WTC11 (cell line): ENCODE measurements around the gene CHID1. TPM values are rescaled to one million over a fixed set of nuclear protein-coding genes. Genes with fewer than 3 reads are reported as not detected.
A peak's percentile ranks its signal among the peaks of the same experiment; 100 is the strongest.

Source experiments
- ATAC-seq: fragments of 200-7000 bp; cut with Tn5 transposase; 2 replicates; pipeline ENCODE4 v1.10.0; 2021; ENCODE audit warnings: mild to moderate bottlenecking, moderate library complexity
- CTCF ChIA-PET: fragments of 300-600 bp; sonication (Branson Sonifier 250); formaldehyde crosslinking; loops from one replicate; lab custom pipeline; 2021; ENCODE audit warnings: antibody characterized with exemption; lab: Charles Lee
- POLR2A ChIA-PET: fragments of 350-600 bp; sonication (Branson Sonifier 250); formaldehyde crosslinking; loops from one replicate; lab custom pipeline; 2021; ENCODE audit warnings: antibody characterized with exemption; lab: Charles Lee
- DNase-seq: peaks from one replicate; pipeline ENCODE4 v3.0.0; 2021; ENCODE audit warnings: low spot score
- H3K27ac Mint-ChIP-seq: 2 replicates; pipeline ENCODE4 v1.8.0; 2021; ENCODE audit warnings: mixed read lengths
- H3K27me3 Mint-ChIP-seq: 2 replicates; pipeline ENCODE4 v1.8.0; 2021; ENCODE audit warnings: low read depth, mild to moderate bottlenecking, moderate library complexity, mixed read lengths
- H3K36me3 Mint-ChIP-seq: 2 replicates; pipeline ENCODE4 v1.8.0; 2021; ENCODE audit warnings: mixed read lengths
- H3K4me1 Mint-ChIP-seq: 2 replicates; pipeline ENCODE4 v1.8.0; 2022; ENCODE audit warnings: mixed read lengths
- H3K4me3 Mint-ChIP-seq: 2 replicates; pipeline ENCODE4 v1.8.0; 2021; ENCODE audit warnings: mild to moderate bottlenecking, moderate library complexity, mixed read lengths
- H3K9me3 Mint-ChIP-seq: 2 replicates; pipeline ENCODE4 v1.8.0; 2021; ENCODE audit warnings: mixed read lengths
- ARID4B ChIP-seq: sonication (generic); formaldehyde crosslinking; IDR thresholded peaks from 2 replicates; pipeline ENCODE4 v1.8.0; 2023; ENCODE audit warnings: missing genetic modification reagents, mild to moderate bottlenecking, borderline replicate concordance
- ATF1 ChIP-seq: sonication (generic); formaldehyde crosslinking; IDR thresholded peaks from 2 replicates; pipeline ENCODE4 v1.8.1; 2023; ENCODE audit warnings: mild to moderate bottlenecking, moderate library complexity, missing genetic modification reagents
- CBFB ChIP-seq: sonication (generic); formaldehyde crosslinking; IDR thresholded peaks from 2 replicates; pipeline ENCODE4 v1.8.1; 2022; ENCODE audit warnings: mild to moderate bottlenecking, low read depth, missing genetic modification reagents
- E2F4 ChIP-seq: sonication (generic); formaldehyde crosslinking; IDR thresholded peaks from 2 replicates; pipeline ENCODE4 v1.8.1; 2022; ENCODE audit warnings: low read depth, mild to moderate bottlenecking, moderate library complexity, missing genetic modification reagents, borderline replicate concordance
- FOXJ3 ChIP-seq: sonication (generic); formaldehyde crosslinking; IDR thresholded peaks from 2 replicates; pipeline ENCODE4 v1.9.0; 2021; ENCODE audit warnings: missing genetic modification reagents, mild to moderate bottlenecking, borderline replicate concordance
- GTF2I ChIP-seq: fragments of 250-450 bp; sonication (Bioruptor Pico); conservative IDR thresholded peaks from 2 replicates; pipeline ENCODE4 v1.4.0; 2021; ENCODE audit warnings: mild to moderate bottlenecking
- NR1H2 ChIP-seq: sonication (generic); formaldehyde crosslinking; IDR thresholded peaks from 2 replicates; pipeline ENCODE4 v1.9.0; 2021; ENCODE audit warnings: mild to moderate bottlenecking, moderate library complexity, missing genetic modification reagents
- PRDM15 ChIP-seq: sonication (generic); formaldehyde crosslinking; IDR thresholded peaks from 2 replicates; pipeline ENCODE4 v1.8.0; 2022; ENCODE audit warnings: missing genetic modification reagents
- RORB ChIP-seq: fragments of 250-450 bp; sonication (Bioruptor Pico); IDR thresholded peaks from 2 replicates; pipeline ENCODE4 v1.9.0; 2021; ENCODE audit warnings: mild to moderate bottlenecking
- SMAD4 ChIP-seq: sonication (generic); formaldehyde crosslinking; IDR thresholded peaks from 2 replicates; pipeline ENCODE4 v1.8.0; 2022; ENCODE audit warnings: mild to moderate bottlenecking, missing genetic modification reagents
- SOX15 ChIP-seq: fragments of 250-450 bp; sonication (Bioruptor Pico); IDR thresholded peaks from 2 replicates; pipeline ENCODE4 v1.9.0; 2021; ENCODE audit warnings: mild to moderate bottlenecking
- TP53 ChIP-seq: sonication (generic); formaldehyde crosslinking; IDR thresholded peaks from 2 replicates; pipeline ENCODE4 v1.8.1; 2023; ENCODE audit warnings: mild to moderate bottlenecking, missing genetic modification reagents
- ZNF396 ChIP-seq: fragments of 250-450 bp; sonication (Bioruptor Pico); IDR thresholded peaks from 2 replicates; pipeline ENCODE4 v1.8.0; 2021; ENCODE audit warnings: mild to moderate bottlenecking, moderate library complexity, borderline replicate concordance
- total RNA-seq: library from RNA; stranded (reverse); gene quantifications from 3 replicates; pipeline ENCODE4 v1.2.3, GENCODE V29; 2021
- TF ChIP-seq, protein P1 (sequence below): fragments of 250-450 bp; sonication (Bioruptor Pico); conservative IDR thresholded peaks from 2 replicates; pipeline ENCODE4 v1.9.0; 2021; ENCODE audit warnings: mild to moderate bottlenecking

Gene CHID1
- total RNA-seq, 1 experiment from 2014 or later = 92.8 TPM

DNA sequence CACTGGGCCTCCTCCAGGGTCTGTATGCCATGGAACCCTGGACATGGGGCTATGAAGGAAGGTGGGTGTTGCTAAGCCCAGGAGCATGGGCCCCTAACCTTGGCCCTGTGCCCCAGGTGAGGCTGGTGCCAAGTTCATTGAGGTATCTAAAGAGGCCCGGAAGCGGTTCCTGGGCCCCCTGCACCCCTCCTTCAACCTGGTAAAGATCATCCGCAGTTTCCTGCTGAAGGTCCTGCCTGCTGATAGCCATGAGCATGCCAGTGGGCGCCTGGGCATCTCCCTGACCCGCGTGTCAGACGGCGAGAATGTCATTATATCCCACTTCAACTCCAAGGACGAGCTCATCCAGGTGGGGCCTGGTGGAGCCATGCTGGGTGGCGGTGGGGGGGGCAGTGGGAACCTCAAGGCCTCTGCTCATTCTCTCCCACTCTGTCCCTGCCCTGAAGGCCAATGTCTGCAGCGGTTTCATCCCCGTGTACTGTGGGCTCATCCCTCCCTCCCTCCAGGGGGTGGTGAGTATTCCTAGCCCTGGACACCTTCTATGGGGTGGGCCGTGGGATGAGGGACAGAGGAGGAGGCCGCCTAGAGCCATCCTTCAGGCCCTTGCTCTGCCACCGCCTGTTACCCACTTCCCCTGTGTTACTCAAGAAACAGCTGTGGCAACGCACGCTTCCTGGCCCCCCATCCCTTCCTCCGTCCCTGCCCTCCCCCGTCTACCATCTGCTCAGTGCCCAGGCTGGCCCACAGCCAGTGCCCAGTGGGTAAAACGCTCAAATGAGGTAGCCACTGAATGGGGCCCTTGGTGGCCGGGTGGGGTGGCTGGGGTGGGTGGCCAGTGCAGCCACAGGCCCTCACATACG, 88.9 kb downstream of the CHID1 start (continued):
- TF ChIP-seq, protein P1, sequence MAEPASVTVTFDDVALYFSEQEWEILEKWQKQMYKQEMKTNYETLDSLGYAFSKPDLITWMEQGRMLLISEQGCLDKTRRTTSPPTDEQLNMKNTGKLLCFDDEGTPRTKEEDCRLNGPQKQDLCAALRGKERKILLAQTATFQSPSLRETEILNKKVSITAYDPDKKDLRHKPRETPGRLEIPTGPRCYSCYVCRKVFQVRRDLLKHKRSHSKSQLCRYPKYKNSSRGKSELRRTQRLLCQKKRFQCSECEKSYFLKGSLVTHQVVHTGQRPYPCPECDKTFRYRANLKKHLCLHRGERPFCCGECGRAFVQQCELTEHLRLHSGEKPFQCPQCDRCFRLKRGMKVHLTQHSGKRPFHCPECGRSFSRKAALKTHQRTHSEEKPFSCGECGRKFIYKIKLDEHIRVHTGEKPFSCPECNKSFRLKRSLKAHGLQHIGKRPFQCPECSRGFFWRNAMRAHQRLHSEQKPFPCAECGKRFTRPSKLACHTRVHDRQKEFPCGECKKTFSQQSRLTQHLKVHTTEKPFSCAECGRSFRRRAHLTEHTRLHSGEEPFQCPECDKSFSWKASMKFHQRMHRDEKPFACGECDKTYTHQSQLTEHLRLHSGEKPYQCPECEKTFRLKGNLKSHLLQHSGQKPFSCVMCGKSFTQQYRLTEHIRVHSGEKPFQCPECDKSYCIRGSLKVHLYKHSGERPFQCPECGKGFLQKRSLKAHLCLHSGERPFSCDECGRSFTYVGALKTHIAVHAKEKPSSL (CRISPR knock-in tag) = no peak
- TF ChIP-seq TP53 (CRISPR knock-in tag) (no peak), CBFB (CRISPR knock-in tag) (no peak)

DNA sequence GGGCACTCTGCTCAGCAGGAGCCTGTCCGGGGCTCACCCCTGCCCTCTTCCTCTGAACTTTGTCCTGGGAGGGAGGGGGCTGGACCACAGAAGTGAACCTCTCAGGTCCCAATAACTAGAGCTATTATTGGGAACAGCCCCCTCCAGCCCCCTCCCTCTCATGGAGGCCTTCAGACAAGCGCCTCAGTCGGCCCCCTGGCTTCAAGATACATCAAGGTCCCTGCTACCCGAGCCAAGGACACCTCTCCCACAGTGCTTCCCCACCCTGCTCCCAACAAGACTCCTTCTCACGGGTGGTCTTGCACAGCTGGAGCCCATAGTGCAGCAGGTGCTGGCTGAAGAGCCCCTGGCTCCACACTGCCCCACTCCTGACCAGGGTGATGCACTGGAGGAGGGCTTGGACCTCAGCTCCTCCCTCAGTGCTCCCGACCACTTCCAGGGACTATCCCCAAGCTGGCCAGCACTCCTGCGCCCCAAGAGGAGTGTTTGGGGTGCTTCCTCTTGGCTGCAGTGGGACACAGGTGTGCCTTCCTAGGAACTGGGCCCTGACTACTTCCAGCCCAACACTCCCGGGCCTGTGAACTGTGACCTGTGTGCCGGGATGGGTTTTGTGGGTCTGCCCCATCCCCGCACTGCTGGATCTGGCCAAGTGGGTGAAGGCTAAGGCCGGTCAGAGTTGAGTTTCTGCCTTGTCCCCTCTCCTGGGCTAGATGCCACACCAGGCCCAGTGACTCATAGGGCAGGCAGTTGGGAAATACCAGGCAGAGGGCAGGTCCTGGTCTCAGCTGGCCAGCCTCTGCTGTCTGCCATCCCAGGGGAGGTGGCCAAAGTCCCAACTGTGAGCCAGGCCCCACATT, 89.7 kb downstream of the CHID1 start:
- ChIA-PET CTCF (interaction anchor here (0.6 to 2.7 kb wide), 6 partner anchors 12 to 101 kb away, joined by 3 to 6 read pairs (median 4); no protein-coding TSS in a partner anchor), POLR2A (interaction anchor here (1.4 to 3.4 kb wide), 3 partner anchors 9 to 16 kb away, joined by 6 to 38 read pairs (median 18); partner anchors contain the start of genes CRACR2B and RPLP2)
- TF ChIP-seq ZNF396 (CRISPR knock-in tag) = no peak
- TF ChIP-seq PRDM15 (CRISPR knock-in tag) = no peak
- H3K36me3 Mint-ChIP-seq = no peaks in the 10 kb centered on the region
- peak overlapping the region; percentile 72 for H3K4me3 Mint-ChIP-seq
- H3K27me3 Mint-ChIP-seq = no peaks in the 10 kb centered on the region; the same call in 1 of the 2 replicates
- H3K4me1 Mint-ChIP-seq = peaks cover 9% of the 10 kb centered on the region
- DNase-seq = no peak
- no peak for ATAC-seq
- no peaks in the 10 kb centered on the region for H3K9me3 Mint-ChIP-seq
- H3K27ac Mint-ChIP-seq = no peak overlapping the region

GRCh38 chr11:819943-820649, 90.5 kb downstream of the CHID1 start:
- H3K4me3 Mint-ChIP-seq = peak overlapping the region; percentile 72
- H3K9me3 Mint-ChIP-seq = no peaks in the 10 kb centered on the region
- no peak overlapping the region for H3K27ac Mint-ChIP-seq
- H3K27me3 Mint-ChIP-seq = no peaks in the 10 kb centered on the region
- TF ChIP-seq SOX15 (no peak), TP53 (CRISPR knock-in tag) (no peak), FOXJ3 (CRISPR knock-in tag) (no peak), RORB (CRISPR knock-in tag) (no peak), ARID4B (CRISPR knock-in tag) (no peak), SMAD4 (CRISPR knock-in tag) (no peak), NR1H2 (CRISPR knock-in tag) (no peak), ATF1 (CRISPR knock-in tag) (no peak), GTF2I (CRISPR knock-in tag) (no peak), E2F4 (CRISPR knock-in tag) (no peak)
- DNase-seq (peak; percentile 81), ATAC-seq (peak; percentile 21)
- ChIA-PET POLR2A (interaction anchor here (1.1 to 3.4 kb wide), 5 partner anchors 9 to 30 kb away, joined by 3 to 38 read pairs (median 6); partner anchors contain the start of genes CEND1, CRACR2B and RPLP2), CTCF (interaction anchor here (0.6 to 2.7 kb wide), 12 partner anchors 9 to 105 kb away, joined by 3 to 26 read pairs (median 4); partner anchors contain the start of genes AP2A2 and CRACR2B)
- H3K36me3 Mint-ChIP-seq = no peaks in the 10 kb centered on the region
- H3K4me1 Mint-ChIP-seq = peaks cover 7% of the 10 kb centered on the region
